ENCODE results near the gene PLEKHG4B.

GRCh38 chr5:203246-203930, 111.4 kb downstream of the PLEKHG4B start:
- TF ChIP-seq CTCF (IDR thresholded peaks at IDR 0.05) (no peak), POLR2A (IDR thresholded peaks at IDR 0.05) (no peak), POLR2AphosphoS5 (IDR thresholded peaks at IDR 0.05) (no peak)
